Effector memory CD4-positive, alpha-beta T cell (primary cell): ENCODE results near the gene KIF26B.

Experiments
- DNase-seq, 3 donors: peaks; one replicate each; pipeline ENCODE4 v3.0.0-alpha.2; 2020
- H3K27ac ChIP-seq: 2 replicates; pipeline ENCODE4 v1.7.0; 2013; ENCODE audit warnings: mild to moderate bottlenecking, low read length, moderate library complexity; ENCODE audit not compliant: insufficient read depth, poor library complexity, severe bottlenecking
- H3K27me3 ChIP-seq: replicated peaks from 2 replicates; pipeline ENCODE4 v1.7.0; 2013; ENCODE audit warnings: mild to moderate bottlenecking, low read length; ENCODE audit not compliant: insufficient read depth, control insufficient read depth, poor library complexity, severe bottlenecking
- H3K36me3 ChIP-seq: 2 replicates; pipeline ENCODE4 v1.7.0; 2013; ENCODE audit warnings: mild to moderate bottlenecking, low read length, moderate library complexity; ENCODE audit not compliant: control insufficient read depth, insufficient read depth
- H3K4me1 ChIP-seq: 2 replicates; pipeline ENCODE4 v1.7.0; 2013; ENCODE audit warnings: low read length, mild to moderate bottlenecking; ENCODE audit not compliant: control insufficient read depth, insufficient read depth, poor library complexity, severe bottlenecking
- H3K4me3 ChIP-seq: 2 replicates; pipeline ENCODE4 v1.7.0; 2013; ENCODE audit warnings: low read length, low read depth, mild to moderate bottlenecking; ENCODE audit not compliant: insufficient read depth, poor library complexity, severe bottlenecking
- H3K9me3 ChIP-seq: 2 replicates; pipeline ENCODE4 v1.7.0; 2013; ENCODE audit warnings: mild to moderate bottlenecking, low read length, moderate library complexity; ENCODE audit not compliant: control insufficient read depth

Gene KIF26B

DNA sequence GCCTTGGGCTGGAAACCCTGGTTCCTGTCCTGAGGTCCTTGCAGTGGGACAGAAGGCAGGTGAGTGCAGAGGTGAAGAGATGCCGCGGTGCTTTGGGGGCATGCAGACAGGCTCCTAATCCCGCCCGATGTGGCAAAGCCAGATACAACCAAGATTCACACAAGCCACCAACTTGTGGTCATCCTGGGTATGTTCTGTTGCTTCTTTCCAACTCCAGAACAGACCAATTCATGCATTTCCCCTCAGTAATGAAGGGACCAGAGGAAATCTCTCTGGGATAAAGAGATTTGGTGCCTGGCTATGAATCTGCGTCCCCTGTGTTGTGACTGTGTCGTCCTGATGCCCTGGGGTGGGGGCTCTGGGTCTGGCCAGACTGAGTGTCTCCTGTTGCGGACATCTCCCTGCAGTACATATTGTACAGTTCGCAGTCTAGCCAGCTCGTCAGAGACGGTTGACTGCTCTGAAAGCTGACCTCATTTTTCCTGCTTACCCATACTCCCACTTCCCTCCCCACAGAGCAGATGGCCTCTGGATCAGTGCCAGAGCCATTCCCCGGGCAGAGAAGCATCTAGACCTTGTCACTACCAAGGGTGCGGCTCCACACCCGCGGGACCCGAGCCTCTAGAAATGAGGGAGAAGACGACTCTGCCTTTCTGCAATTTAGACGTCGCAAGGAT, 216.3 kb downstream of the KIF26B start:
- Histone ChIP-seq H3K27ac (no peak overlapping the region), H3K36me3 (no peaks in the 10 kb centered on the region), H3K4me3 (no peak overlapping the region), H3K4me1 (no peaks in the 10 kb centered on the region), H3K9me3 (no peaks in the 10 kb centered on the region), H3K27me3 (no peaks in the 10 kb centered on the region)
- DNase-seq, result no peak

DNA sequence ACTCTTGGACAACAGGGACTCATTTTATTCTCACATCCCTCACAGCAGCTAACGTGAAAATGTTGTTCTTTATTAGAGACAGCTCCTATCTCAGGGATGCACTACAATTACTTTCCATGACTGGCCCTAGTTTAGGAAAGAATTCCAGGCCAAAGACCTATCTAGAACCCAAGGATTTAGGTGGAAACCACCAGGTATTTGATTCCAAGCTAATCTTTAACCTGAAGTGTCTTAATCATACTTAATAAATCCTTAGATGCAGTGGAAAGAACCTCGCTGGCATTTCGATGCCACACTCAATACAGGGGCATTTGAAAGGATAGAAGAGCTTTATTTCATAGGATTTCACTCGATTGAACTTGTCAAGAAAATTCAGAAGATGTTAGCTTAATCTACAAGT, 218.3 kb downstream of the KIF26B start:
- no peak for DNase-seq
- Histone ChIP-seq H3K4me3 (no peak overlapping the region), H3K27ac (no peak overlapping the region), H3K27me3 (no peaks in the 10 kb centered on the region), H3K9me3 (no peaks in the 10 kb centered on the region), H3K36me3 (no peaks in the 10 kb centered on the region), H3K4me1 (no peaks in the 10 kb centered on the region)

DNA sequence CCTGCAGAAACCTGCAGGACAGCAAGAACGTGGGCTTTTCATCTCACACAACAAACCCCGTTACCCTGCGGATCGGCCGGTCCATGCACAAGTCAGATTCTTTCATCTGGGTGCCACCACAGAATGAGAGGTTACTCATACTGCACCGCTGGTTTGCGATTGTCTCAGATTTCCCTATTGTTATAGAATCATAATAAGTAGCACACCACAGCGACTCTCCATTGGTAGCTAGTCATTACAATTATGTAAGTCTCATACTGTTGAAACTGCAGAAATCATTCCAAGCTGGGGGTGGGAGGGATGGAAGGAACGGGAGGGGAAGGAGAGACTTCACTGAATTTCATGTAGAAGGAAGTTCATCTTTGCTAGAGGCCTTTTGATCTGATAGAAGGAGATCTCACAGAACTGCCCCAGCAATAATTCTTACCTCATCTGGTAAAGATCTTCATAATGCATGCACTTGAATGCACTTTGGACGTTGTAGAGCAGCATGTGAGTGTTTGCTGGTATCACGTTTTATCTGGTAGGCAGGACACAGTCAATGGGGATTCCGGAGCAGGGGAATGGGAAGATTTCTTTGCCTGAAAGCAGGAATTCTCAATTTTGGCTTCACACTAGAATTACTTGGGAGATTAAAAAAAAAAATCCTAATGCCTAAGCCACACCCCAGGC, 221.1 kb downstream of the KIF26B start:
- H3K36me3 ChIP-seq, result no peaks in the 10 kb centered on the region
- H3K9me3 ChIP-seq, result no peaks in the 10 kb centered on the region
- no peaks in the 10 kb centered on the region for H3K27me3 ChIP-seq
- no peaks in the 10 kb centered on the region for H3K4me1 ChIP-seq
- no peak overlapping the region for H3K27ac ChIP-seq
- H3K4me3 ChIP-seq, result no peak overlapping the region
- DNase-seq, result no peak

DNA sequence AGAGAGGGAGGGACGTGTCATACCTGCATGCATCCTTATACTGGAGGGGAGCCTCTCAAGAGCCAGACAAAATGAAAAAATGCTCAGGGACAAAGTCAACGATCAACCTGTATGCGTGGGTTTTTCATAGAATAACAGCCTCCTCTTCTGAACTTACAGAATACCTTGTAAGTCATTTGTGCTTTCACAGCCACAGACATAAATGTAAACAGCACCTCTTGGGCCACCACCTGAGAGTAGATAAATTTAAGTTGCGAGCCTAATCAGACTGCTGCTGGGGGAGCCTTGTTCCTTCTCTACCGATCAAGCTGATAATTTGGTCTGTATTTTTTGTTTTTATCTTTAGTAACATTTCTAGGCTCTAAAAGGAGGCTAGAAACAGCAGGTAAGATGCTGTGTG, 223.1 kb downstream of the KIF26B start:
- no peak overlapping the region for H3K4me3 ChIP-seq
- DNase-seq, result no peak
- no peak overlapping the region for H3K27ac ChIP-seq
- no peaks in the 10 kb centered on the region for H3K9me3 ChIP-seq
- H3K36me3 ChIP-seq, result no peaks in the 10 kb centered on the region
- no peaks in the 10 kb centered on the region for H3K4me1 ChIP-seq
- no peaks in the 10 kb centered on the region for H3K27me3 ChIP-seq

DNA sequence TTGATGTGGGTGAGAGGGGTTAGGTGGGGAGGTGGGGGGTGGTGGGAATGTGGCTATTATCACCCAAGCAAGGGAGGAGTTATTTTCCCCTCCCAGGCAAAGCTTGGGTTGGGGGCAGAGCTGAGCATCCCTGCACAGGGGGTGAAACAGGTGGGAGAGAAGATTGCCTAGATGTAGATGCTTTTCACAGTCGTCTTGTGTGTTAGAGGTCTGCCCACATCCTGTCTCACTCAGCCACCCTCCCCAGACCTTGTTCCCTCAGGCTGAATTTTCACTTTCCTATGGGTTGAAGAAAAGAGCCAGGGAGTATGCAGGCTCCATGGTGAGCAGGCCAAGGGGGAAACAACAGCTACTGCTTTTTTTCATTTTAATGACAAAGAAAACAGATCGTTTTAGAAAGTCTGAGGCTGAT, 223.5 kb downstream of the KIF26B start:
- no peak for DNase-seq
- Histone ChIP-seq H3K4me3 (no peak overlapping the region), H3K27me3 (no peaks in the 10 kb centered on the region), H3K9me3 (no peaks in the 10 kb centered on the region), H3K27ac (no peak overlapping the region), H3K36me3 (no peaks in the 10 kb centered on the region), H3K4me1 (no peaks in the 10 kb centered on the region)

DNA sequence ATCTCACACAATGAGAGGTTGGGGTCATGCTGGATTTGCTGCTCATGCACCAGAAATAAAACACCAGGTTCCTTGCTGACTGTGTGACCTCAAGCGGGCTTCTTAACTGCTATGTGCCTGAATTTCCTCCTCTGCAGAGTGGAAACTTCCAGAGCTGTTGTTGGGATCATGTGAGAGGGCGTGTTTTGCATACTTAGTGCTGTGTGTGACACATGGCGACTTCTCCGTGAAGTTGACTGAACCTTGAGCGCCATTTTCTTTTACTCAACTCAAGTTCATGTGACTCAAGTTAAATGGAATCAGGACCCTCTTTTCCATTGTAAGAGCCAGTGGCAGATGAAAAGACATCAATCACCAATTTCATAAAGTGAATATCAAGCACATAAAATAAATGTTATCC, 224.0 kb downstream of the KIF26B start:
- no peaks in the 10 kb centered on the region for H3K36me3 ChIP-seq
- no peak for DNase-seq
- H3K27me3 ChIP-seq, result no peaks in the 10 kb centered on the region
- no peak overlapping the region for H3K27ac ChIP-seq
- H3K4me1 ChIP-seq, result no peaks in the 10 kb centered on the region
- no peaks in the 10 kb centered on the region for H3K9me3 ChIP-seq
- no peak overlapping the region for H3K4me3 ChIP-seq

DNA sequence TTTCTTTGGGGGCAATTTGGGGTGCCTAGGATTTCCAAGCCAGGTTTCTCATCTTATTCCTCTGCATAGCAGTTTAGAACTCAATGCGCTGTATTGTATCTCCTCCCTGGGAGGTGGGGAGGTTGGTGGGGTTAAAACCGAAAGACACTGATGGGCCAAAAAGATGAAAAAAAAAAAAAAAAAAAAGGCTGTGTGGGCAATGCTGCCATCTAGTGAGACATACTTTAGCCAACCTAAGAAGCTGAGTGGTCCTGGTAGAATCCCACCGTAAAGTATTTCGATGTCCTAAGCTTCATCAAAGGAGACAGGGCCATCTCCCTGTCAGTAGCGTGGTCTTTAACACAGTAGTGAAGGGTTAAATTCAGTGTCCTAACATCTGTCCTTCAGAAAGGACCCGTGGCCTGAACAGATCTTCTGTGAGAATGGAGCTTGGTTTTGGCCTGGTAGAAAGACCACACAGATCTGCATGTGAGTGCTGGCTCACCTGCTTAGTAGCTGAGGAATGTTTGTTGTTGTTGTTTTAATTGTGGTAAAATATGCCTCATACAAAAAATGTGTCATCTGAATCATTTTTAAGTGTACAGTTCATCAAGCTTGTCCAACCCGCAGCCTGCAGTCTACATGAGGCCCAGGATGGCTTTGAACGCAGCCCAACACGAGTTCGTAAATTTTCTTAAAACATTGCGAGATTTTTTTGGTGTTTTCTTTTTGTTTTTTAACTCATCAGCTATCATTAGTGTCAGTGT, 226.2 kb downstream of the KIF26B start:
- no peak for DNase-seq
- Histone ChIP-seq H3K27ac (no peak overlapping the region), H3K36me3 (no peaks in the 10 kb centered on the region), H3K27me3 (no peaks in the 10 kb centered on the region), H3K4me1 (no peaks in the 10 kb centered on the region), H3K4me3 (no peak overlapping the region), H3K9me3 (no peaks in the 10 kb centered on the region)

DNA sequence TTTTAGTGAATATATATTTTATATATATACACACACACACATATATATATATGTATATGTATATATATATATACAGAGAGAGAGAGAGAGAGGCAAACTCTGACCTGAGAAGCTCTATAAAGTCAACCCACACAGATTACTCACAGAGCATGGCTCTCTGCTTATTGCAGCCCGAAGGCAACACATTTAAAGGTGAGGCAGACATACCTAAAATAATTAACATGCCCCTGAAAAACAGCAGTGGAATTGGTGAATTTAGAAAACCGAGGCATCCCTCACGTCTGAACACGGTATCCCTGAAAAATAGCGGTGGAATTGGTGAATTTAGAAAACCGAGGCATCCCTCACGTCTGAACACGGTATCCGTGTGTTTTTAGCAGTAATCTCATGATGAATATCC, 228.2 kb downstream of the KIF26B start:
- no peaks in the 10 kb centered on the region for H3K27me3 ChIP-seq
- H3K27ac ChIP-seq, result no peak overlapping the region
- no peaks in the 10 kb centered on the region for H3K4me1 ChIP-seq
- no peak for DNase-seq
- H3K4me3 ChIP-seq, result no peak overlapping the region
- no peaks in the 10 kb centered on the region for H3K36me3 ChIP-seq
- no peaks in the 10 kb centered on the region for H3K9me3 ChIP-seq

DNA sequence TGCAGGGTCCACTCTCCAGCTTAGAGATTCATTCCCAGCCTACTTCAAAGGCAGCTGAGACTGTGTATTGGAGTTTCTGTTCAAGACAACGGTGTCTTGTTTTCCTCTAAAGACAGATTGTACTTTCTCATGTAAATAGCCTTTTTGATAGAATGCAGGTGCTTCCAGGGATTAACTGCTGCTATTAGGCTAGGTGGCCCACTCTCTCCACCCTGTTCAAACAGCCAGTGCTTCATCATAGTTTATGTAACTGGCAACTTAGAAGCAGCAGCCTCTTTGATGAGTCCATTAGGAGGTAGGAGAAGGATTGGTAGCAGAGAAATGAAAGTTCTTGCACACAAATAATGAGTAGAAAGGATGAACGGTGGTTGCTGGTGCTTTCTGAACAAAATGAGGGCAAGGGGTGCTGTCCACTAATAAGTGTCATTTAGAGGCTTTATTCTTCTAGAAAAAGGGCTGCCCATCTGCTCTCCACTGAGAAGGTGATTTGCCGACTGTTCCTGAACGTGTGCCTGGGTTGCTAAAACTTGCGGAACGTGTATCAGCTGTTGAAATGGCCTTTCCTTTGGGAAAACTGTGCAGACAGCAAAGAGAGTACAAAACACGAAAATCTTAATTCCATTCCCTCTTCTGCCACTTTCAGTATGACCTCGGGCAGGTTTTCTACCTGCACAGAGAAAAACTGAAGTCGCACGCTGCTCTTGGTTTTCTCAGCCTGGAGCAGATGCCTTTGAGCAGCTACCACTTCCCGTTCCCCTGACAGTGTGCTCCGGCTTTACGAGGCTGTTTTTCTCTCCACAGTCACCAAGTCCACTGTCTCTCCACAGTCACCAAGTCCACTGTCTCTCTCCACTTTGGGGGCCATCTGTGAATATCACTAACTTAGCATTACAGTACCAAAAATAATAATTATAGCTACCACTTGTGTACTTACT, 228.9 kb downstream of the KIF26B start:
- H3K9me3 ChIP-seq, result no peaks in the 10 kb centered on the region
- H3K27ac ChIP-seq, result no peak overlapping the region
- DNase-seq, result no peak
- H3K4me1 ChIP-seq, result no peaks in the 10 kb centered on the region
- no peak overlapping the region for H3K4me3 ChIP-seq
- H3K27me3 ChIP-seq, result no peaks in the 10 kb centered on the region
- H3K36me3 ChIP-seq, result no peaks in the 10 kb centered on the region
